IMR-90 (cell line): ENCODE measurements around the gene SLC9A7.

Experiments
- CTCF ChIP-seq: conservative IDR thresholded peaks from 2 replicates; pipeline ENCODE4 v1.5.1; 2012; ENCODE audit warnings: mild to moderate bottlenecking, low read depth, low read length, improper control_type of control experiment
- MAZ ChIP-seq: IDR thresholded peaks from 2 replicates; pipeline ENCODE4 v1.6.1; 2012; ENCODE audit warnings: low read depth, mild to moderate bottlenecking, low read length, improper control_type of control experiment, moderate library complexity, borderline replicate concordance

- TF ChIP-seq CTCF (no peak), MAZ (no peak)
Measured at GRCh38 chrX:46607916-46608315, 151.0 kb downstream of the SLC9A7 start.
